Kidney glomerular epithelial cell (primary cell): Measurements from ENCODE around the gene UBE3A.

ENCODE experiments used
- DNase-seq: peaks from one replicate; lab custom pipeline; 2025; lab: John Stamatoyannopoulos, UW

UBE3A gene

DNA sequence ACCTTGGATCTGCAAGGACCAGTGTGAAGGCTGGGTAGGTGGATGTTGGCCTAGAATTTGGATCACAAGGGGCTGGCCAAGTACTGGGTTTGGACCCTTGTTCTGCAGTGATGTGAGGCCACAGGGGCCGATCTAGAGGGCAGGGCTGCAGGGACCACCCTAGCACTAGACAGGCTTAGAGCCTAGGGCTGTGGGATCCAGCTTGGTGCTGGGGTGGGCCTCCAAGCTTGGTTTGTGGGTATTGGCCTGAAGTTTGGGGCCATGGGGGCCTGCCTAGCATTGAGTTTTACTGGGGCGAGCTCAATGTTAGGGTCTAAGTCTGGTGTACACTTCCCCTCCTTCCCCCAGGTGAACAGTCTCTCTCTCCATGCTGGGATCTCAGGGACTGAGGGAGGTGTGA is 36.5 kb downstream of the UBE3A start:
- no peak for DNase-seq

DNA sequence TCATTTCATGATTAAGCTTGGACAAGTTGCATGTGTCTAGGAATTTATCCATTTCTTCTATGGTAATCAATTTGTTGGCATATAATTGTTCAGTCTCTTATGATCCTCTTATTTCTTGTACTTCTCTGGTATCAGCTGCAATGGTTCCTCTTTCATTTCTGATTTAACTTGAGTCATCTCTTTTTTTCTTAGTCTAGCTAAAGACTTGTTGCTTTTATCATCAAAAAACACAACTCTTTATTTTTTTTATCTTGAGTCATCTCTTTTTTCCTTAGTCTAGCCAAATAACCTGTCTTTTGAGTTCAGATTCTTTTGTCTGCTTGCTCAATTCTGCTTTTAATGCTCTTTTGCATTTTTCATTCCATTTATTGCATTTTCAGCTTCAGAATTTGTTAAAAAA is 37.3 kb downstream of the UBE3A start:
- peak; percentile 12 for DNase-seq

DNA sequence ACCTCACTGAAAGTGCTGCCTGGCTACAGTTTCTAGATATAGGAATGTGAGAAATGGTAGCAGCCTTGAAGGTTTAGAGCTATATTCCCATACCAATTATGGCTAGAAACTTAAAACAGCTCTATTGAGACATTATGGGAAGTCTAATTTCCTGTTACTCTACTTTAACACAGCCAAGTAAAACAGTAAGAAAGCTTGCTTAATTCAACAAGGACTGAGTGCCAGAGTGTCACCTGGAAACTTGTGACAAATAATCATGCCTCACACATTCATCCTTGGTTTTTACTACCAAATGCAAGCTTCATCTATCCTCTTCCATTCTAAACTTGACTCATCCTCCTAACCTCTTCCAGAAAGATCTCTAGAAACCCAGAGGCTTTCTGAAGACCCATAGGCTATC is 41.7 kb downstream of the UBE3A start:
- no peak for DNase-seq

DNA sequence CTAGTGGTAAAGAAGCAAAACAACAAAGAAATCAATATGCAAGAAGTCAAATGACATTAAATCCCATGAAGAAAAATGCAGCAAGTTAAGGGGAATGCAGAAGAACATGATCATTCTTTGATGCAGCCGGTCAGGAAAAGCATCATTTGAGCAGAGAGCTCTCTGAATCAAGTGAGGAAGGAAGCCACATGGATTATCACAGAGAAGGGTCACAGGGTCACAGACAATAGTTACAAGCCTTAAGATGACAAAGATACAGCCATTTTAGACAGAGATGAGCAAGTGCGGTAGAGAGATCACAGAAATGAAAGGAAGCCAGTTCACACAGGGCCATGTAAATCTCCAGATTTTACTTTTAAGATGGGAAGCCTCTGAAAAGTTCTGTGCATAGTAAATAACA is 43.9 kb downstream of the UBE3A start:
- no peak for DNase-seq

DNA sequence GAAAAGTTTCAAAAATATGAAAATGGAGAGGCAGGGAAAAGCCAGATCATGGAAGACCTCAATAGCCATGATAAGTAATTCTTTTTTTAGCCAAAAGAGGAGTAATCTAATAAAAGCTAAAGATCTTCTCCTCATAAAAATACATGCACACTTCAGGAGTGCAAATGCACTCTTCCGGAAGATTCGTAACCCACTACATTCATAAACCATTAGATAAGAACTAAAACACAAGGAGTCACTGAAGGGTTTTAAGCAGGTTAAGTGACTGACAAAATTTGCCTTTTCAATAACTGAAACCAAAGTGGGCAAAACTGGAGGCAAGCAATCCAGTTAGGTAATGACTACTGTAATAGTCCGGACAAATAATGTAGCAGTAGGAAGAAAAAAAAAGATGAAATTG is 46.0 kb downstream of the UBE3A start:
- peak; percentile 62 for DNase-seq

DNA sequence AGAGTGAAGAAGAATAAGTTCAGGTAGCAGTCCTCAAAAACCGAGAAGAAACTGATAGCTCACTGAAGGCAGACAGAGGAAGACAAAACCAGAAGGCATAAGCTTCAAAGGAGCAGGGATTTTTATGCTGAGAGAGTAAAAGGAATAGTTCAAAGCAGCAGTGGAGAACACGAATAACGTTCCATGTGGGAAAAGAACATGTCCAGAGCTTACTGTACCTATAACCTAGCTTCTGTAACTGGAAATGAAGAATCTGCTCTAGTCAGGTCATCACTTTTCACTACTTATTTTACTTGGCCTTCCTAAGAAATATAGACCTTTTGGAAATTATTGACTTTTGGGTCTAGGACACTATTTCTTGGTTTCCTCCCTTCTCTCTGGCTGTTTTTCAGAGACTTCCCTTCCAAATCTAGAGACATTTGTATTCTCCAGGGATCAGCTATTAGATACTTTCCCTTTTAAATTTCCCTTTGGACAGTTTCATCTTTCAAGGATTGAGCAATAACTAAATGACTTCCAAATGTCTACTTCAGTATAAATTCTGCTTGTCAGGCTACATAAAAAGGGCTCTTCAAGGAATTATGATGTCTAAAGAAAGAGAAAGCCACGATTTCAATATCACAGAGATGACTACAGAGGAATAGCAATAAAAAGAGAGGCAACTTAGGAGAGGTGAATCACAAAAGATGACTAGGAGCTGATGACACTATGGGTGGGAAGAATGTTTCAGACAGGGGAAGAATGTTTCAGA is 46.7 kb downstream of the UBE3A start:
- peak; percentile 84 for DNase-seq

DNA sequence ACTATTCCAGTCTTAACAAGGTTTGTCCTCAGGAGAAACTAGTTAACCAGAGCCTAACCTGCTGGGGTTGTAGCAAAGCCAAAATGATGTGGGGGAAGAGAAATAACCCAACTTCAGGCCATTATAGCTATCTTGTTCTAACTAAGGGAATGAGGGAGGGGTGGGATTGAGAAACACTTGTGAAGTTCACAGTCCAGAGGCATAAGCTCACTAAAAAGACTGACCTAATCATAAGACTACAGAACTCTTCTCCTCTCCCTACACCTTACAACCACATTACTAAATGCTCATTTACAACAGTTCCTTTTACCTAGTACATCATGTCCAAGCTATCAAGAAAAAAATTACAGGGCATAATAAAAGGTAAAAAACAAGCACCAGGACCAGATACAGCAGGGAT is 52.8 kb downstream of the UBE3A start:
- no peak for DNase-seq

DNA sequence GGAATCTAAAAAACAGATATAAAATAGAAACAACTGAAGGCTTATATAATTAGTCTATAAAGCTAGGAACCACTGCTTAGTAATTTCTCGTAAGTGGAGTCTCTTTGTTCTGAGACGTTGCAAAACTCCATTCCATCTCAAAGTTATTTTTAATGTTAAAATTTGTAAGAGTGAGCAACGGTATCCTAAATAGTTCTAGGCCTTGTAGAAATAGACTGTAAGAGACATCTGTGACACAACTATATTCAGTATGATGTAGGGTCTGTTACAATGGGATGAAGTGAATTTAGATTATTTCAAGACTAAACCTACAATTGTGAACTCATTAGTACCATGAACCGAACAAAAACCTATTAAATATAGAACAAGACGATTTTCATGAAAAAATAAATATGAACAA is 57.2 kb downstream of the UBE3A start:
- no peak for DNase-seq

DNA sequence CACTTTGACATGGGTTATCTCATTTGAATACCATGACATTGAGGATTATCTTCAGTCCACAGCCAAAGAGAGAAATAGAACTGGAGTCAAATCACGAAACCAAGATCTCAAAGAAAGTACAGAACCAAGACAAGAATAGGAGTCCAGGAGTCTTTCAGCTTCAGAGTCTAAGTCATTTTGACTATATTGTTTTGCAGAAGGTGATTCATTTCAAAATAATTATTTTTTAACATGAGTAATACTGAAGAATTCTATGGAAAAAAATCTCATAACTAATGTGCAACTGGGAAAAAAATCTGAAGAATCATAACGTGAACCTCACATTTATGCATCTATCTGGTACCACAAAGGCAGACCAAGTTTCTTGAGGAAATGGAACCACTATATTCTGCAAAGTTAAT is 60.3 kb downstream of the UBE3A start:
- DNase-seq = no peak

DNA sequence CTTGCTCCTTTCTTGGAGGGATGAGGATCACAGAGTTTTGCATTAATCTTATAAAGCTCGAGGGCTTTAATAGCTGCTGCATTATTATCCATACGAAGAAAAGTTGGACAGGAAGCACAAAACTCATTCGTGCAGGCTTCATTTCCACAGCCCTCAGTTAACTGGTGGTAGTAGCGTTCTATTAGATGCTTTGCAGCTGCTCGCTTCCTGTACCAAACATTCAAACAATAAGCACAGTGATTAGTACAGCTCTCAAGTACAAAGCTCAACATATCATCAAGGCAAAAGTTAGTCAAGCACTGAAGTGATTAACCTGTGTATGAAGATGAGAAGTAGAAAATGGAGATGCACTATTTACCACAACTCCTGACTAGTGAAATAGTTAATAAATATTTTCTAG is 63.3 kb downstream of the UBE3A start:
- DNase-seq = no peak

DNA sequence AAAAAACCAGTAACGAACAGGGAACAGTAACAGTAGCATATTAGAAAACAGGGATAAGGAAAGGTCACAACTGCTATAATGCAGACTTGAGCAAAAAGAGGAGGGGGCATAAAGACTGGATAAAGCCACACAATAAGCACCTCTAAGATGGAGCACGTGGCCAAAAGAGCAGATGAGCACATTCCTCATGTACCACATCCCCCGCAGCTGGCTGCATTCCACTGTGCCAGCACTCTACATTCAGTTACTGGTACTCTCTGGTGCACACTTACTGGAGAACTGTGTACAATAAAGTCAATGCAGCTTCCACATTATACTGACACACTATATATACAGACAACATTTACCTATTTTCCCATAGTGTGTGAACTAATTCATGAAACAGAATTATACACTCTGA is 64.7 kb downstream of the UBE3A start:
- DNase-seq = peak; percentile 23

DNA sequence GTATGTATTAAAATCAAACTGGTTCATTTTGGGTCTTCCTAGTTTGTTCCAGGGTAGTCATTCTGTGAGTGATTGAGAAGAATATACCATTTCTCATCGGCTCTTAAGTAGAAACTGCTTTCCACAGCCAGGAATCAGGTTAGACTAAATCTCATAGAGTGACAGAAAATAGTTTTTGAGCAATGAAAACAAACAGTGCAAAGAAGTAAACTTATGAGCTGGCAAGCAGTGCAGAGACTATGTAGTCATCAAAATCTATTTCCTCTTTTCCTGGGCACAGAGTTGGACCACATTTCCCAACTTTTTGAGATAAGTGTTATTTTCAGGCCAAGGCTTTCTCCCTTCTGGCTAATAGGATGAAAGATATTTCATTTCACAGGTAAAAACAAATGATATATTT is 66.5 kb downstream of the UBE3A start:
- DNase-seq = no peak

DNA sequence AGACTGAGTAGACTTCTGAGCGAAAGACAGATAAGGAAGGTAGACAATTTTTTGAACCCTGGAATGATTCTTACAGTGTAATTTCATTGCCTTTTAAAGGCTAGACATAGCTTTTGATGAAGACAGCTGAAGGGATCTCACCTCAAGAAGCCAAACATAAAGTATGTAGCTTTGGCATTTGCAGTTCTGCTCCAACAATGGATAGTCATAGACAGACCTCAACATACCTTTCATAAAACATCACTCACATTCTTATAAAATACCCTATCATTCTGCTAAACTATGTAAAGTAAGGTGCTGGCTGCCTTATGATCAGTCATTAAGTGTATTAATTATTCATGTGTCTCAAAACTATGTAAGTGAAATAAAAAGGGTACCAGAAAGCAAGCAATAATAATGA is 70.0 kb downstream of the UBE3A start:
- DNase-seq = peak; percentile 46

DNA sequence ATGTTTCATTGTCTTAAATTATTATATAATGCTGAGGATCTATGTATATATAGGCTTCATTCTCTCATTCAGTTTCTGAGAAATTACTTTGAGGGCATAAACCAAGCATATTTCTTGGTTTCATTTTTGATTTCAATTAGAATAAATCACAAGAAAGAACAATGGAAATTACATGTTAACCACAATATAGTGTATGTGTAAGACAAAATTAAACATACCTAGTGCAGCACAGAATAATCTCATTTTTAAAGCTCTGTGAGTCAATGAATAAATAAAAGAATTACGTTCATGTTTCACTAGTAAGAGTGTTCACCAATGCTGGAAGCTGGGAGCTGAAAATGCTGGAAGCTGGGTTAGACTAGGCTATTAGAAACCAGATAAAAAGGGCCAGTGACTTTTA is 72.8 kb downstream of the UBE3A start:
- DNase-seq = no peak

DNA sequence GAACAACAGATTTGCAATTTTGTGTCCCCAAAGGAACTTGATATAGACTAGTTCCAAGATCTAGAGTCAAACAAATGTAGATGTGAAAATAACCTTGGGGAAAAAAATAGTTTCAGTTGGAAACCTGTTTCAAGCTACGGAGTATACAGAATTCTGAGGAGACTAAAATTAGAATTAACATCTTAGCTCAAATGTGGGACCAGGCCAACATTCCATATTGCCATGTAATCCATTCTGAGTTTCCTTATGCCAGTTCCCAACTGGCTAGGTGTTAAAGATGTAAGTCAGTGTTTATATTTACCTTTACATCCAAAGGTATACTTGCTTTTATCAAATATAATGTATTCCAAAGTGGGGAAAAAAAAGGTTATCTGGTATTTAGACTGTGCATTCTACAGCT is 76.3 kb downstream of the UBE3A start:
- no peak for DNase-seq

DNA sequence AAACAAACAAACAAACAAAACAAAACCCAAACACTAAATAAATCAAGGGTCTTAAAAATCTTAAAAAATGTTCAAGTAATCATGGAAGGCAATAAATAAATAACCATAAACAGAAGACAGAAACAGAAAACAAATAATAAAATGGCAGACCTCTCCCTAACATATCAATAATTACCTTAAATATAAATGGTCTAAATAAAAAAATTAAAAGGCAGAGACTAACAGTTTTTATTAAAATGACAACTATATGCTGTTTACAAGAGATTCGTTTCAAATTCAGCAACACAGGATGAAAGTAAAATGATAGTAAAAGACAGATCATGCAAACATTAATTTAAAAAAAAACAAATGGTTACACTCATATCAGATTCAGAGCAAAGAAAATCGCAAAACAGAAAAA is 91.1 kb downstream of the UBE3A start:
- no peak for DNase-seq

DNA sequence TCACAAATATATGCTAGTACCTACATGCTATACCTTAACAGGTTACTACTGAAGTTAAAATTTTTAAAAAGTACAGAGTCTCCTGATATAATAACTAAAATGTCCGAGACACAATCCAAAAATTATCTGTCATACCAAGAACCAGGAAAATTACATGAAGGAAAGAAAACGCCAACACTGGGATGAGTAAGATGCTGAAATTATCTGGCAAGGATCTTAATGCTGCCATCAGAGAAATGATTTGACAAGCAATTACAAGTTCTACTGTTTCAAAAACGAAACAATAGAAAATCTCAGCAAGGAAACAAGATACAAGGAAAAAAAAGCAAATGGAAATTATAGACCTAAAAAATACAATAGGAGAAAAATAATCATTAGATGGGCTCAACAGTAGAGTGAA is 92.5 kb downstream of the UBE3A start:
- DNase-seq = no peak

DNA sequence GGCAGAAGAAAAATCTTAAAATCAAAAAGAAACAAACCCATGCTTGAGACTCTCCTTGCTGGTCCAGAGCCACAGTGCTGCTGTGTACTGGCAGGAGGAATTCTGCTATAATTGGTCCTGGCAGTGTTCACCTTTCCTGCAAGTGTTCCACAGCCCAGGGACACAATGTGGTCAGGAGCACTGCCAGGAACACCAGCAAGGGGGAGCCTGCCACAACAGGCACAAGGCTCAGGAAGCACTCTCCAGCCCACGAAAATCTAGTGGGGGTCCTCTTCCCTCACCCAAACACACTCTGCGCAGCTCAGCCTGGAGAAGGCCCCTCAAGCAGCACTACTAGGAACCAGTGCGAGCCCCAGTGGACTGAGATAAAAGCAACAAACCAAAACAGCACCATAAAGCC is 92.9 kb downstream of the UBE3A start:
- no peak for DNase-seq

DNA sequence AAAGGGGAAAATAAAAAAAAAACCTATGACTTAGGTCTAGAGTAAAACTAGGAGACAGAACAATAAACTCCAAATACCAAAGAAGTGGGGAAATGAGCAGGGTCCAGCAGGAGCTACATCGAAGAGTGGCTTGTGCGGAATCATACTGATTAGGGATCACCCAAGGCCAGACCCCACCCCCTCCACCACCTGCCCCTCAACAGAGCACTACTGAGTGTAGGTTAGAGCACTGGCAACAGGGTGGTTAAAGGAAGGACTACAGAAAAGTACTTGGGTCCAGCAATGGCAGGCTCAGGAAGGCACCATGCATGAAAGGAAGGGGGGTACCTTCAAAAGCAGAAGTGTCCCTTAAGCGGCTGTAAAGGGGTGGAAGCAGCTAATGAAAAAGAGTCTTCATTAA is 96.2 kb downstream of the UBE3A start:
- DNase-seq = no peak

DNA sequence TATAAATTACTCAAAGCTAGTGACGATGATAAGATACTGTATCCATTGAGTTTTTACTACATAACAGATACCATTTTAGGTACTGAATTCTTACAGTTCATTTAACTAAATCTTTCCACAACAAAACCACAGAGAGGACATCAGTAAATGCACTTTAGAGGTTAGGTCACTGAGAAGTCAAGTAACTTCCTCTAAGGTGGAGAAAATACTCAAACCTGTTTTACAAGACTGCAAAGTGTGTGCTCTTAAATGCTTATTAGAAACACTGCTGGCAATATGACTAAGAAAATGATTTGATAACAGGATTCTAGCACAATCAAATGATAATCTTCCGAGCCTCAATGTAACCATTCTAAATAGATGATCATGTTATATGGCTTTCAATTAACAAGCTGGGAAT is 99.4 kb downstream of the UBE3A start:
- DNase-seq = no peak

DNA sequence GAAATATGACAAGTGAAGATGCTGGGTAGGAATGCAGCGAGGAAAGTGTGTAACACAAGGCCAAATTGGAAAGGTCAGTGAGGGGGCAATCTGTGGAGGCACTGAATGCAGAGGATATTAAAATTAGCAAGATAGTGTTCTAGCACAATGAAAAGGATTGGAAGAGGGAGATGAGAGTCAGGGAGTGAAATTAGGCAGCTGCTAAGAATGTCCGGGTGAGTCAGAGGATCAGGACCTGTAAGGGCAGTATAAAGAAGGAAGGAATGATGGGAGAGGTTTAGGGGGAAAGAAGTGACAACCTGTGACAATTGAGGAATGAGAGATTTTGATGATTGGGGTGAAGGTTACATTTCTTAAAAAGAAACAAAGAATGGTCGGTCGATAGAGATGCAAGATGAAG is 103.5 kb downstream of the UBE3A start:
- no peak for DNase-seq

DNA sequence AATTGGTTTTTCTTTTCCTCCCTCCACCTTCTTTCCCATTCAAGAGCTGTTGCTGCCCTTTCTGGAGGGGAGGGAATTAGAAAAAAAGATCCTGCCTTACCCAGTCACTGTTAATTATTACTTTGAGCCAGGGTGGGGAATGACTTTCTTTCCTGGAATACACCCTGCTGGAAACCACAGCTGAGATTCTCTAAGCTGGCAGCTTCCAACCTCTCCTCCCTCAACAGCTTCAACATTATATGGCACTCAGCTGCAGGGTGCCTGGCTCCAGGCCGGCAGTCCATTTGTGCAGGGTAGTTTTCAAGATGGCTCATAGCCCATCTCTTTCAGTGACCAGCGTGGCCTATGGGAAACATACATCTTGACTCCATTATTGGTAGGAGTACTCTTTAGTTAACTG is 105.8 kb downstream of the UBE3A start:
- DNase-seq = peak; percentile 40

DNA sequence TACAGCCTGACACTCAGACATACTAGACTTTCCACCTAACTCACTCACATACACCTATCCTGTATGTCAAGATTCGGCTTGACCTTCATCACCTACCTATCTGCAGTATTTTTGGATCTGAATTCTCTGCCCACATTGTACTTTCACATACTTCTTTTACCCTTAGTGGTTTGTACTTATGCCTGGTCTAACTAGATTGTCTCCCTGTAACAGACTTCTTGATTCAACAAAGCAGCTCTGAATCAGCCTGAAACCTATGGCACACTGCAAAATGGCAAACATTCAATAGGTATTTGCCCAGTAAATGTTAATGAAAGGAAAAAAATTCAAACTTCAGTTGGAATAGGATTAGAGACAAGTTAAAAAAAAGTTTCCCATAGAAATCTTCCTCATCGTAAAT is 106.5 kb downstream of the UBE3A start:
- no peak for DNase-seq

DNA sequence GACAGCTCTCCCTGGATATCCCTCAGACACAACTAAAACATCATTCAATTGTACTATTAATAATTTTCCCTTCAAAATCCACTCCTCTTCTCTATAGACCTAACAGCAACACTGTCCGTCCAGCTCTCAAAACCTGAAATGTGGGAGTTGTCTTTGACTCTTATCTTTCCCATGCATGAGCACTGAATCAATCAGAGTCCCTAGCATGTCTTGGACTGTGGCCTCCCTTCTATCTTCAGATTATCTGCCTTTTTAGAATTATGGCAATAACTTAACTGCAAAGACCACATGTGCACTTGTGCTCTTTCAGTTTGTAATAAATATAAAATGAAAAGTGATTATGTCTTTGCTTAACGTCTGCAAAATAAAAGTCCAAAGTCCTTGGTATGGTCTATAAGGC is 107.0 kb downstream of the UBE3A start:
- DNase-seq = no peak

DNA sequence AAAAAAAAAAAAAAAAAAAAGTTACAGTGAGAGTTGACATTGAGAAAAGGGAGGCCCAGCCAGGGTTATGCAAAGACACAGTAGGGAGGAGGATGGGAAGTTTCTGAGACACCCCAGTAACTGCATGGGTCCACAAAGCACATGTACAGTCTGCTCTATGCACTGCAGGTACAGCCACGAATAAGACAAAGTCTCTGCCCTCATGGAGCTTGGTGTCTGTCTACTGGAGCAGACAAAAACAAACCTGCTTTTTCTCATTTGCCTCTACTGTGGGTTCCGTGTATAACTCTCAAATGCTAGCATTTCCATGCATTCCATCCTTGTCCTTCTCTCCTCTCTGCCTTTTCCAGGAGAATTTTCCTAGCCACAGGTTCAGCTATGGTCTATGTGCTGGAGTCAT is 107.4 kb downstream of the UBE3A start:
- no peak for DNase-seq
